GM12873 (cell line): ENCODE data around the gene FBXL4.

Source experiments
- CTCF ChIP-seq: IDR thresholded peaks from 2 replicates; pipeline ENCODE4 v1.5.1; 2012; ENCODE audit warnings: low read depth, mild to moderate bottlenecking, moderate library complexity, low read length, control low read depth; ENCODE audit not compliant: insufficient read depth; ENCODE audit errors: missing control alignments

The FBXL4 gene

GRCh38 chr6:98828211-98828788, 119.4 kb downstream of the FBXL4 start:
- TF ChIP-seq CTCF = no peak

- no peak for TF ChIP-seq CTCF
Measured at GRCh38 chr6:98827295-98828159, 120.2 kb downstream of the FBXL4 start.

GRCh38 chr6:98825600-98826230, 122.0 kb downstream of the FBXL4 start:
- TF ChIP-seq CTCF = no peak

- no peak for TF ChIP-seq CTCF
Measured at GRCh38 chr6:98824902-98825599, 122.7 kb downstream of the FBXL4 start.

GRCh38 chr6:98824162-98824901, 123.4 kb downstream of the FBXL4 start:
- no peak for TF ChIP-seq CTCF

- TF ChIP-seq CTCF = no peak
Measured at GRCh38 chr6:98823428-98824161, 124.2 kb downstream of the FBXL4 start.
